B cell (primary cell): Measurements from ENCODE around the gene C3orf70. TPM values are rescaled to one million over a fixed set of nuclear protein-coding genes. Genes with fewer than 3 reads are reported as not detected.

Source experiments
- ATAC-seq: fragments of 200-7000 bp; cut with Tn5 transposase; one replicate; pipeline ENCODE4 v1.10.0; 2021; ENCODE audit warnings: low read depth, mild to moderate bottlenecking, moderate number of reproducible peaks, moderate library complexity
- CTCF ChIA-PET: fragments of 350-600 bp; sonication (Branson Sonifier 250); formaldehyde crosslinking; loops from one replicate; lab custom pipeline; 2021; ENCODE audit warnings: antibody characterized with exemption, inconsistent platforms; lab: Charles Lee
- POLR2A ChIA-PET: fragments of 350-600 bp; sonication (Branson Sonifier 250); formaldehyde crosslinking; loops from one replicate; lab custom pipeline; 2021; ENCODE audit warnings: antibody characterized with exemption; lab: Charles Lee
- DNase-seq: peaks from one replicate; pipeline ENCODE4 v3.0.0; 2013
- H2AFZ ChIP-seq: 2 replicates; pipeline ENCODE4 v1.6.1; 2012; ENCODE audit warnings: mild to moderate bottlenecking, low read depth, low read length; ENCODE audit not compliant: insufficient read depth, poor library complexity, severe bottlenecking
- H3K27ac ChIP-seq, 2 donors: 1 replicate in 1 of 2; 2 replicates in 1 of 2; pipeline ENCODE4 v1.5.1; 2012 to 2013; ENCODE audit warnings: low read length in 2 of 2, mild to moderate bottlenecking in 2 of 2, moderate library complexity in 1 of 2
- H3K27me3 ChIP-seq, 4 experiments: fragments of 200-600 bp in 1 of 4; sonication (generic) in 1 of 4; replicated peaks in 1 of 4; 1 replicate in 2 of 4; 2 replicates in 2 of 4; pipeline versions ENCODE4 v1.6.1 to v1.7.0; 2013 to 2016; ENCODE audit warnings: low read length in 3 of 4, mild to moderate bottlenecking in 2 of 4, mixed read lengths in 1 of 4, moderate library complexity in 1 of 4; ENCODE audit not compliant: insufficient read depth in 4 of 4, control insufficient read depth in 3 of 4; ENCODE audit errors: control extremely low read depth in 1 of 4
- H3K36me3 ChIP-seq, 2 experiments: replicated peaks in 1 of 2; 1 replicate in 1 of 2; 2 replicates in 1 of 2; pipeline versions ENCODE4 v1.6.1 to v1.7.1; 2013; ENCODE audit warnings: low read length in 1 of 2; ENCODE audit not compliant: insufficient read depth in 2 of 2, control insufficient read depth in 1 of 2; ENCODE audit errors: control extremely low read depth in 1 of 2, extremely low read depth in 1 of 2
- H3K4me1 ChIP-seq, 2 donors: fragments of 200-600 bp in 1 of 2; sonication (generic) in 1 of 2; 1 replicate in 1 of 2; 2 replicates in 1 of 2; pipeline versions ENCODE4 v1.5.1 to v1.6.1; 2013 to 2017; ENCODE audit warnings: low read length in 2 of 2; ENCODE audit not compliant: control insufficient read depth in 2 of 2, insufficient read depth in 2 of 2
- H3K4me2 ChIP-seq: replicated peaks from 2 replicates; pipeline ENCODE3; 2012; ENCODE audit warnings: mild to moderate bottlenecking, low read depth, low read length; ENCODE audit not compliant: poor library complexity, severe bottlenecking
- H3K4me3 ChIP-seq, 5 experiments: fragments of 200-600 bp in 1 of 5; sonication (generic) in 1 of 5; 1 replicate in 3 of 5; 2 replicates in 2 of 5; pipeline versions ENCODE4 v1.5.1 to v1.7.0; 2011 to 2016; ENCODE audit warnings: low read length in 4 of 5, mild to moderate bottlenecking in 4 of 5, low read depth in 2 of 5, control low read depth in 1 of 5, moderate library complexity in 1 of 5; ENCODE audit not compliant: insufficient read depth in 1 of 5; ENCODE audit errors: control extremely low read depth in 1 of 5, extremely low read depth in 1 of 5
- H3K79me2 ChIP-seq: fragments of 200-600 bp; sonication (generic); one replicate; pipeline ENCODE4 v1.6.0; 2016; ENCODE audit warnings: low read length; ENCODE audit not compliant: control insufficient read depth, insufficient read depth
- H3K9ac ChIP-seq: fragments of 200-600 bp; sonication (generic); 2 replicates; pipeline ENCODE4 v1.6.1; 2017; ENCODE audit warnings: mild to moderate bottlenecking, low read length, moderate library complexity
- H3K9me3 ChIP-seq, 3 donors: one replicate each; pipeline versions ENCODE4 v1.6.1 to v1.7.1; 2013; ENCODE audit warnings: low read length in 2 of 3; ENCODE audit not compliant: control insufficient read depth in 2 of 3, insufficient read depth in 1 of 3; ENCODE audit errors: control extremely low read depth in 1 of 3
- H4K20me1 ChIP-seq: 2 replicates; pipeline ENCODE4 v1.6.0; 2012; ENCODE audit warnings: mild to moderate bottlenecking, low read length; ENCODE audit not compliant: insufficient read depth, control insufficient read depth, poor library complexity, severe bottlenecking
- H3K27ac Mint-ChIP-seq: one replicate; pipeline ENCODE4 v1.8.0; 2021; ENCODE audit warnings: mixed read lengths
- H3K27me3 Mint-ChIP-seq: one replicate; pipeline ENCODE4 v1.8.0; 2021; ENCODE audit warnings: mixed read lengths
- H3K4me1 Mint-ChIP-seq: one replicate; pipeline ENCODE4 v1.8.0; 2021; ENCODE audit warnings: mixed read lengths
- H3K4me3 Mint-ChIP-seq: one replicate; pipeline ENCODE4 v1.8.0; 2021; ENCODE audit warnings: mixed read lengths
- H3K9me3 Mint-ChIP-seq: one replicate; pipeline ENCODE4 v1.8.0; 2022; ENCODE audit warnings: mixed read lengths; ENCODE audit not compliant: insufficient read depth
- CTCF ChIP-seq: fragments of 200-600 bp; IDR thresholded peaks from one replicate; pipeline ENCODE4 v1.8.0; 2022; ENCODE audit warnings: antibody characterized with exemption, mild to moderate bottlenecking
- EZH2 ChIP-seq: IDR thresholded peaks from 2 replicates; pipeline ENCODE4 v1.6.1; 2012; ENCODE audit warnings: borderline replicate concordance, low read depth, mild to moderate bottlenecking, moderate library complexity, low read length; ENCODE audit not compliant: insufficient read depth, poor library complexity, severe bottlenecking
- WGBS: methylation state at CpG from one replicate; pipeline ENCODE4 v1.1.5; 2013; ENCODE audit warnings: missing lambda C conversion rate; ENCODE audit not compliant: insufficient coverage; 5-methylcytosine and 5-hydroxymethylcytosine counted together
- intact Hi-C: fragments of 100-400 bp; cut with micrococcal nuclease; formaldehyde crosslinking; loops from one replicate; pipeline ENCODE4 v1.10.0; 2022
- polyA plus RNA-seq: library from polyadenylated mRNA; depleted of rRNA; stranded (reverse); fragments of >200 nt; gene quantifications from 2 replicates; pipeline ENCODE4 v1.2.3, GENCODE V29; 2012
- total RNA-seq, 2 donors: library from RNA; stranded (reverse); fragments of 120-200 nt in 1 of 2; gene quantifications; 1 replicate in 1 of 2; 2 replicates in 1 of 2; pipeline versions ENCODE4 v1.2.3 to v1.2.4, GENCODE V29; 2013 to 2022

C3orf70 gene
- total and polyA plus RNA-seq, 2 donors (not counting 1 experiment from before 2014, with no cell fraction given), result not detected

- POLR2A ChIA-PET, result no interaction called here
These were observed 15.0 kb downstream of the C3orf70 start for GRCh38 chr3:185137821-185138220.

GRCh38 chr3:185134509-185134908 is 18.4 kb downstream of the C3orf70 start:
- Histone ChIP-seq H3K79me2 (no peaks in the 10 kb centered on the region), H3K27me3 (peaks cover 0 to 5% (median 1%) of the 10 kb centered on the region in 4 experiments), H2AFZ (no peak overlapping the region), H3K4me3 (no peak overlapping the region), H3K9ac (no peak overlapping the region), H3K4me1 (no peaks in the 10 kb centered on the region), H3K36me3 (no peaks in the 10 kb centered on the region), H4K20me1 (no peaks in the 10 kb centered on the region), H3K27ac (no peak overlapping the region), H3K9me3 (no peaks in the 10 kb centered on the region), H3K4me2 (no peak overlapping the region)
- TF ChIP-seq CTCF, result no peak
- TF ChIP-seq EZH2, result no peak
- H3K27me3 Mint-ChIP-seq, result peaks cover 35% of the 10 kb centered on the region
- ChIA-PET CTCF (no interaction called here), POLR2A (no interaction called here)
- no peak overlapping the region for H3K4me3 Mint-ChIP-seq
- no peaks in the 10 kb centered on the region for H3K4me1 Mint-ChIP-seq
- no peaks in the 10 kb centered on the region for H3K9me3 Mint-ChIP-seq
- ATAC-seq (no peak), DNase-seq (no peak)
- intact Hi-C loops, result no loop called here
- H3K27ac Mint-ChIP-seq, result no peak overlapping the region

More at GRCh38 chr3:185137821-185138220, 15.0 kb downstream of the C3orf70 start:
- no peak overlapping the region for H3K4me3 ChIP-seq
- no peak overlapping the region for H3K4me3 Mint-ChIP-seq
- CTCF ChIA-PET, result no interaction called here
- WGBS, result no CpG with 5 or more reads among the region's 1 CpG
- no peak for DNase-seq
- no peak overlapping the region for H3K27ac ChIP-seq
- no peaks in the 10 kb centered on the region for H4K20me1 ChIP-seq
- H2AFZ ChIP-seq, result no peak overlapping the region
- no peak overlapping the region for H3K9ac ChIP-seq
- no peak overlapping the region for H3K27ac Mint-ChIP-seq
- H3K36me3 ChIP-seq, result no peaks in the 10 kb centered on the region
- TF ChIP-seq CTCF (no peak), EZH2 (no peak)
- ATAC-seq, result no peak
- H3K79me2 ChIP-seq, result no peaks in the 10 kb centered on the region
- H3K4me1 ChIP-seq, result no peaks in the 10 kb centered on the region
- no peaks in the 10 kb centered on the region for H3K9me3 ChIP-seq
- no peaks in the 10 kb centered on the region for H3K9me3 Mint-ChIP-seq
- H3K27me3 ChIP-seq, result peaks cover 0 to 2% (median 0%) of the 10 kb centered on the region in 4 experiments
- intact Hi-C loops, result no loop called here
- peaks cover 28% of the 10 kb centered on the region for H3K27me3 Mint-ChIP-seq
- no peaks in the 10 kb centered on the region for H3K4me1 Mint-ChIP-seq
- H3K4me2 ChIP-seq, result no peak overlapping the region
